Measurements from ENCODE around the gene RFT1.

- TF ChIP-seq POLR2A (IDR thresholded peaks at IDR 0.05), result no peak
- TF ChIP-seq CTCF (IDR thresholded peaks at IDR 0.05), result no peak
- no peak for TF ChIP-seq EP300 (IDR thresholded peaks at IDR 0.05)
Observed at GRCh38 chr3:53062905-53063304, 67.3 kb downstream of the RFT1 start.
